Vagina (tissue), 2 donors: ENCODE data around the gene NCOR1. TPM values are rescaled to one million over a fixed set of nuclear protein-coding genes. Genes with fewer than 3 reads are reported as not detected.

ENCODE experiments used
- DNase-seq, 2 donors: peaks; one replicate each; pipeline ENCODE4 v3.0.0-alpha.2; 2017; ENCODE audit errors: extremely low spot score in 2 of 2
- H3K27ac ChIP-seq: fragments of 200-600 bp; sonication (generic); one replicate; pipeline ENCODE4 v1.5.1; 2019
- H3K27me3 ChIP-seq: fragments of 200-600 bp; sonication (generic); one replicate; pipeline ENCODE4 v1.5.1; 2019
- H3K36me3 ChIP-seq, 2 donors: fragments of 200-600 bp; sonication (generic); one replicate each; pipeline ENCODE4 v1.5.1; 2017 to 2019
- H3K4me1 ChIP-seq: fragments of 200-600 bp; sonication (generic); one replicate; pipeline ENCODE4 v1.5.1; 2019
- H3K4me3 ChIP-seq, 2 donors: fragments of 200-600 bp; sonication (generic); 1 replicate in 1 of 2; 2 replicates in 1 of 2; pipeline ENCODE4 v1.5.1; 2016 to 2019
- H3K9me3 ChIP-seq: fragments of 200-600 bp; sonication (generic); one replicate; pipeline ENCODE4 v1.5.1; 2019
- CTCF ChIP-seq, 3 experiments: fragments of 450-650 bp in 2 of 3; fragments of 200-600 bp in 1 of 3; sonication (generic) in 1 of 3; IDR thresholded peaks; one replicate each; pipeline ENCODE4 v1.5.1; 2017 to 2019; ENCODE audit warnings: antibody characterized with exemption in 3 of 3, mild to moderate bottlenecking in 2 of 3, moderate library complexity in 2 of 3
- POLR2A ChIP-seq, 2 donors: fragments of 450-650 bp; IDR thresholded peaks; one replicate each; pipeline ENCODE4 v1.6.1; 2017; ENCODE audit warnings: antibody characterized with exemption in 2 of 2, mild to moderate bottlenecking in 2 of 2, moderate library complexity in 2 of 2
- POLR2AphosphoS5 ChIP-seq, 2 donors: sonication (generic); formaldehyde crosslinking; IDR thresholded peaks; one replicate each; pipeline ENCODE4 v1.9.0; 2017; ENCODE audit warnings: antibody characterized with exemption in 2 of 2, mild to moderate bottlenecking in 2 of 2, low read depth in 1 of 2; ENCODE audit not compliant: insufficient read depth in 1 of 2
- intact Hi-C: fragments of 100-400 bp; cut with DNase I; formaldehyde crosslinking; loops from one replicate; pipeline ENCODE4 v1.15.1; 2023
- small RNA-seq: library from RNA; depleted of rRNA; stranded (forward); fragments of <200 nt; gene quantifications from one replicate; pipeline ENCODE3, GENCODE V24; 2016
- total RNA-seq: library from RNA; depleted of rRNA; stranded (reverse); fragments of >200 nt; gene quantifications from one replicate; pipeline ENCODE4 v1.2.3, GENCODE V29; 2016

Gene NCOR1
- total RNA-seq, 1 donor from 2014 or later, result 175 TPM

GRCh38 chr17:15996322-15996721 is 219.0 kb downstream of the NCOR1 start:
- intact Hi-C loops, result no loop called here

DNA sequence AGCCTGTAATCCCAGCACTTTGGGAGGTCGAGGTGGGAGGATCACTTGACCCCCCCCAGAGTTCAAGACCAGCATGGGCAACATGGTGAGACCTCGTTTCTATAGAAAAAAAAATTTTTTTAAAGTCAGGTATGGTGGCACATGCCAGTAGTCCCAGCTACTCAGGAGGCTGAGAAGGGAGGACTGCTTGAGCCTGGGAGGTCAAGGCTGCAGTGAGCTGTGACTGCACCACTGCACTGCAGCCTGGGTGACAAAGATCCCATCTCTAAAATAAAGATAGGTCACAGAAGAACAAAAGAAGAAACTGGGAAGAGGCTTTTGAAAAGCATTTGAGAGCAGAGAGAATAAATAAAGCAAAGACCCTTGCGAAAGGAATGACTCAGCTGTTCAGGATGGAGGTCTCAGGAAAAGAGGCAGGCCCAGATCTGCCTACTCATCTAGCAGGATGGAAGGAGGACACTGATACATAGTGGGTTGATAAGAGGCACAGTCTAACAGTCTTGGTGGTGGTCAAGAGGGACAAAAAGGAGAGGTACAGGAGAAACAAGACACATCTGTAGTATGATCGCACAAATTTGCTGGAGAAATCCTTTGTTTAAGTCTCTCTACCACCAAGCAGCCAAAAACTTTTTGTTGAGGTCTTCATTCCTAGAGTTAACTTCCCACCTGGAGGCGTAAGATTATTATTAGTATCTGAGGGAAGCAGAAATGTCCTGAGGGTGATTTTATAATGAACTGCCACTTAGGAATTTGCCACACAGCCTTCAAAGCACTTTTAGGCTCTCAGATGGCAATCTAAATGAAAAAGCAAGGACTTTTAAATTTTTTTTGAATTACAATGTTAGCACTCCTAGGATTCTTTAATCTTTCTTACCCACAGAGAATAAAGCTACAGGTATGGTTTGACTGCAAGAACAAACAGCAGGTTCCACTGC is 233.4 kb downstream of the NCOR1 start:
- TF ChIP-seq POLR2A (IDR thresholded peaks at IDR 0.05) (no peak), CTCF (IDR thresholded peaks at IDR 0.05) (no peak), POLR2AphosphoS5 (IDR thresholded peaks at IDR 0.05; ENCODE audit: insufficient read depth in 1 of 2, low read depth in 1 of 2) (no peak)
- no peaks in the 10 kb centered on the region for H3K27me3 ChIP-seq
- intact Hi-C loops, result no loop called here
- no peak overlapping the region for H3K4me3 ChIP-seq
- DNase-seq, result no peak
- H3K27ac ChIP-seq, result no peak overlapping the region
- H3K9me3 ChIP-seq, result no peaks in the 10 kb centered on the region
- peaks cover 0 to 49% of the 10 kb centered on the region in 2 donors for H3K36me3 ChIP-seq
- H3K4me1 ChIP-seq, result no peaks in the 10 kb centered on the region

More at GRCh38 chr17:15996322-15996721, 219.0 kb downstream of the NCOR1 start:
- no peak for DNase-seq
- H3K36me3 ChIP-seq, result no peaks in the 10 kb centered on the region
- H3K27ac ChIP-seq, result no peak overlapping the region
- no peak overlapping the region for H3K4me3 ChIP-seq
- no peaks in the 10 kb centered on the region for H3K27me3 ChIP-seq
- peaks cover 12% of the 10 kb centered on the region for H3K4me1 ChIP-seq
- no peaks in the 10 kb centered on the region for H3K9me3 ChIP-seq
- TF ChIP-seq POLR2AphosphoS5 (IDR thresholded peaks at IDR 0.05; ENCODE audit: insufficient read depth in 1 of 2, low read depth in 1 of 2) (no peak), CTCF (IDR thresholded peaks at IDR 0.05) (no peak), POLR2A (IDR thresholded peaks at IDR 0.05) (no peak)

GRCh38 chr17:15981208-15981607 is 234.1 kb downstream of the NCOR1 start:
- no peaks in the 10 kb centered on the region for H3K4me1 ChIP-seq
- DNase-seq, result no peak
- TF ChIP-seq POLR2A (IDR thresholded peaks at IDR 0.05) (no peak), POLR2AphosphoS5 (IDR thresholded peaks at IDR 0.05; ENCODE audit: insufficient read depth in 1 of 2, low read depth in 1 of 2) (no peak), CTCF (IDR thresholded peaks at IDR 0.05) (no peak)
- no peaks in the 10 kb centered on the region for H3K9me3 ChIP-seq
- peaks cover 0 to 50% of the 10 kb centered on the region in 2 donors for H3K36me3 ChIP-seq
- intact Hi-C loops, result no loop called here
- no peaks in the 10 kb centered on the region for H3K27me3 ChIP-seq
- no peak overlapping the region for H3K4me3 ChIP-seq
- H3K27ac ChIP-seq, result no peak overlapping the region

Small RNA genes lying within 50 kb of the gene (small RNA-seq; reads per million reads assigned to genes)
- gene RNU6-314P, result not detected
- not detected for gene RNU6-862P

Other genes starting within 250 kb of the NCOR1 start
- 18.9 TPM for gene ZSWIM7, start 215.8 kb downstream of the NCOR1 start, total RNA-seq
- 99.7 TPM for gene TTC19, start 215.7 kb downstream of the NCOR1 start, total RNA-seq
- 65.8 TPM for gene PIGL, start 1.7 kb upstream of the NCOR1 start, total RNA-seq
- gene CENPV, start 137.9 kb upstream of the NCOR1 start, total RNA-seq, result 4.2 TPM
- gene UBB, start 165.6 kb upstream of the NCOR1 start, total RNA-seq, result 625 TPM
- gene TRPV2, start 200.0 kb upstream of the NCOR1 start, total RNA-seq, result 22.3 TPM